Activated CD4-positive, alpha-beta T cell treated with anti-CD3 and anti-CD28 coated beads, Interleukin-2, Interleukin-4, amounts not matched to agents 100 ng/mL and 50 ng/mL, durations not matched to agents 16 hours and 8 hours (primary cell): ENCODE data around the gene DPH7.
"Not testable (repeated sequence)": the region's sequence is repeated elsewhere in the genome, so short reads cannot be mapped to it uniquely, and the experiment has no call there.

ENCODE experiments used
- DNase-seq: peaks from one replicate; pipeline ENCODE4 v3.0.0-alpha.2; 2020; ENCODE audit warnings: low spot score

The DPH7 gene

DNA sequence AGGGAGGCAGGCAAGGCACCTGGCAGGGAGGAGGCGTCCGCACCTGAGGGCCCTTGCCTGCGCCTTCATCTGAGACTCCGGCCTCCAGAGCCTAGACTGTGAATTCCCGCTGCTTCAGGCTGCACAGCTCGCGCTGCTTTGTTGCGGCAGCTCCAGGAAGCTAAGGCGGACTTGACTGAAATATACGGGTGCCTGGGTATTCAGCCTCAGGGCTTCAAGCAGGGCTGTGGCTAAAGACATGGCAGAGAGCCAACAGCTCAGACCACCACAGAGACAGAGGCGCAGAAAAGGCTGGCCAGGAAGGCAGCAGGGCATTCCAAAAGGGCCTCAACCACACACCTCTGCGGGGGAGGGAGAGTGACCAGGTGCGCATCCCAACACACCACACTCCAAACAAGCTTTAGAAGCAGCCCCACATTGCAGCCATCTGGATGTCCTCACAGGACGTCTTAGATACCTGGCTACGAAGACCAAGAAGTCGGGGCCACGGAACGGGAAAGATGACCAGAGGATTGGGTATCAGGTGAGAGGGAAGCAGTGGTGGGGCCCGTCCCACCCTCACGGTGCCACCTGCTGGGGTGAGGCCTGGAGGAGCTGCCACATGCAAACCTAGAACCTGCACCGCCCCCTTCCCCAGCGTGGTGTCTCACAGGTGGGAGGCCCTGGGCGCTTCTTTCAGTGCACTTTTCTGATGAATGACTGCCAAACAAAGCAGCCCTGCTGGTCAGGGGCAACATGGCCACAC is 1.7 kb upstream of the DPH7 start:
- no peak for DNase-seq

DNA sequence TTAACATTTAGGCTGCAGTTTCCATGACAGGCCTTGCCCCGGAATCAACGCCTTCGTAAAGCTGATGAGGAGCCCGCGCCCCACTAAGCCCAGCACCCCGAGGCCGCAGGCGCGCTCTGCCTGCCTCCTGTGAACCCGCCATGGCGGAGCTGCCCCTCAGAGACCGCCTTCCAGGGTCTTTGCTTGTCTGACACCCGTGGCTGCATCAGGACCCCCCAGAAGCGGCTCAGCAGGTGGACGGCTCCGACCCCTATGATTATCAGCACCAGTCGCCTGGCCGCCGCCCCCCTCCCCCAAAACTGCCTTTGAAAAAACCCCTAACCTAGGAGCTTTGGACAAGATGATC is 507 bp upstream of the DPH7 start:
- no peak for DNase-seq

DNA sequence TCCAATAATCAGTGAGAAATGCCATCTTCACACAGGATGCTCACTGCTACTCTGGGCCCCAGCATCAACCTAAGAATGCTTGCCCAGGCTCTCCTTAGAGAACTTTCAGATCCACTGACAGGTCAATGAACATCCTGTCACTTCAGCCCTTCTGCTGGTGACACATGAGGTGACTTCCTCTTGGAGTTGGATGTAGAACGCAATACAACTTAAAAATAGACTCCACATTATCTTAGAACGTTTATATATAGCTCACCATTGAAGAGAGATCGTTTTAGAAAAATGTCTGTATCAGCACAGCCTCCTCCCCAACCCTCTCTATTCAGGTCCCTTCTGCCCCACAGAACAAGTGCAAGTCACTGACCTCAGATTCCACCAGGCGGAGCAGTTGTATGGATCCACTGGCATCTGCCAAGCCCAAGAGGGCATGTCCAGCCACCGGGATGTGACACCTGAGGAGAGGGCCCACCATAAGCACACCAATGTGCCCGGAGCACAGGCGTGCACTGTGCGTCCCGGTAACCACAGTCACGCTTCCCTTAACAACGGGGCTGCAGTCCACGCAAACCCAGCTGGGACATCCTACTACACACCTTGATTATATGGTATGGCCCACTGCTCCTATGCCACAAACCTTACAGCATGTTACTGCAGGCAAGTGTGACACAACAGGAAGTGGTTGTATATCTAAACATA is 2.9 kb downstream of the DPH7 start:
- no peak for DNase-seq

DNA sequence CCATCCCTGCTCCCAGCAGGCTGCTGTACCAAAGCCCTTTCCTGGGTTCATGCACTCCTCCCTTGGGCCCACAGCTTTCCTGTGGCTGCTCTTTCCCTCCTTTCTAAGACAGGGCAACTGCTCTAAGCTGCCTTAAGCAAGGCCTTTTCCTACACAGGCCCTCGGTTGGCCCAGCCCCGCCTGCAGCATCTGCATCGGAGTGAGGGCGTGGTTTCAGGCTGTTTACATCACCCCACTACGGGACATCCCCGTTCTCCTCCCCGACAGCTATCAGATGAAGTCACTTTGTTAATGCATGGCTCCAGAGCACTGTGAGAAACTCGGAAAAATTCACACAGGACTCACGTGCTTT is 3.4 kb downstream of the DPH7 start:
- DNase-seq = no peak

DNA sequence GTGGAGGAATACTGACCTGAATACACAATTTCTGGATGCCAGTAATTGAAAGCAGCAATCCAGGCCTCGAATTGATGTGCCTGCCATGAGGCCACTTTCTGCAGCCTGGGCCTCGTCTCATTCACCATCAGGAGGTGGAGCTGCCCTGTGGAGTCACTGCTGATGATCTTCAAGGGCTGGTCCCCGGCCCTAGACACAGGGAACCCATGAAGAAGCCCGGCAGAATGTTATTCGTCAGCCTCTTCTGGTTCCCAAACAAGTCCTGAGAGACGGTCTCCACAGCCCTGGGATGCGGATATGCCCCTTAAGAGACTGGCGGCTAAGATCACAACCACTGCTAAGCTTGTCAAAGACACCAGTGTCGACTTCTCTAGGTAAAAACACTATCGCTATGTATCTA is 4.5 kb downstream of the DPH7 start:
- DNase-seq = no peak

DNA sequence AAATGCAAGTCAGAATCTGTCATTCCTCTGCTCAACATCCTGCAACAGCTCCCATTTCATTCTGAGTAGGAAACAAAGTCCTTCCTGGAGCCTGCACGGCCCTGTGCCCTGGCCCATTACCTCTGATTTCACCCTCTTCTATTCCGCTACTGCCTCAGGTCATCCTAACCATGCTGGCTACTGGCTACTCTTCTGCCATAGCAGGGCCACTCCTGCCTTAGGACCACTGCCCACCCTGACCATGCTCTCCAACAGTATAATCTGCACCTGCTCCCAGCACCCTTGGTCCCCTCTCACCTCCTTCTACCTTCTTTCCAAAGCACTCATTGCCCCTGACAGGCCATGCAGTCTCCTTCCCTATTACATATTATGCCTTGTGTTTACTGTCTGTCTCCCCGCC is 8.2 kb downstream of the DPH7 start:
- DNase-seq = no peak

DNA sequence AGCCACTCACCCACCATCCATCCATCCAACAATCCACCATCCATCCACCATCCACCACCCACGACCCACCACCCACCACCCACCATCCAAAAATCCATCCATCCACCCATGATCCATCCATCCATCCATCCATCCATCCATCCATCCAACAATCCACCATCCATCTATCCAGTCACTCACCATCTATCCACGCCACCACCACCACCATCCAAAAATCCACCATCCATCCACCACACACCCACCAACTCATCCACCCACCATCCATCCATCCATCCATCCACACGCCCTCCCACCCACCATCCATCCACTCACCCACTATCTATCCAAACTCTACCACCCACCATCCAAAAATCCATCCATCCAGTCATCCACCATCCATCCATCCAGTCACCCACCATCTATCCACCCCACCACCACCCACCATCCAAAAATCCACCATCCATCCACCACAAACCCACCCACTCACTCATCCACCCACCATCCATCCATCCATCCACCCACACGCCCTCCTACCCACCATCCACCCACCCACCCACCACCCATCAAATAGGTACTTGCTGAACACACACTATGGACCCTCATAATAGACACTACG is 9.0 kb downstream of the DPH7 start:
- no peak for DNase-seq

DNA sequence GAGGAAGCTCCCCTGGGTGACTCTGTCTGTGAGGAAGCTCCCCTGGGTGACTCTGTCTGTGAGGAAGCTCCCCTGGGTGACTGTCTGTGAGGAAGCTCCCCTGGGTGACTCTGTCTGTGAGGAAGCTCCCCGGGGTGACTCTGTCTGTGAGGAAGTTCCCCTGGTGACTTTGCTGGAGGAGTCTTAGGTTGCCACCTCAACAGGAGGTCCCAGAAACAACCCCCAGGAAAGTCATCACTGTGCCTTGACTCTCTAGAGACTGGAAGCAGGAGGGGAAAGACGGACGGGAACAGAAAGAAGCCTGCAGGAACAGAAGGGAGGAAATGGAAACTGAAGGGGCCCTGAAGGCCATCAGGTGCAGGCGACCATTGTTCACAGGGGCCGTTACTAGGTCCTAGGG is 10.3 kb downstream of the DPH7 start:
- not testable (repeated sequence) for DNase-seq

DNA sequence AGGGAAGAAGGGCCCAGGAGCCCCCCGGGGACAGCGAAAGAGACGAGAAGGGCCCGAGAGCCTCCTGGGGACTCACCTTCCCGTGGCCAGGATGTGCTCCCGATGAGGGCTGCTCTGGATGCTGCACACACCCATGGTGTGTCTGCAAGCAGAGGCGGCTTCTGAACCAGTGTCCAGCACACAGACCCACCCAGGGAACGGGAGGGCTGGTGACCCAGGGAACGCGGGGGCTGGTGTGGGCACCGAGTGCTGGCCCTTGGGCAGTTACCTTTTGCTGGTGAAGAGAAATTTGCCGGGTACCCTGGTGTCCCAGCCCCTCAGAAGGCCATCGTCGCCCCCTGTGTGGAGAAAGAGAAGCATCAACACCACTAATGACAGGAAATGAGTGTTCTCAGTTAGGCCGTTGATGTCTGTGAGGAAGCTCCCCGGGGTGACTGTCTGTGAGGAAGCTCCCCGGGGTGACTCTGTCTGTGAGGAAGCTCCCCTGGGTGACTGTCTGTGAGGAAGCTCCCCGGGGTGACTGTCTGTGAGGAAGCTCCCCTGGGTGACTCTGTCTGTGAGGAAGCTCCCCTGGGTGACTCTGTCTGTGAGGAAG is 13.8 kb downstream of the DPH7 start:
- no peak for DNase-seq

DNA sequence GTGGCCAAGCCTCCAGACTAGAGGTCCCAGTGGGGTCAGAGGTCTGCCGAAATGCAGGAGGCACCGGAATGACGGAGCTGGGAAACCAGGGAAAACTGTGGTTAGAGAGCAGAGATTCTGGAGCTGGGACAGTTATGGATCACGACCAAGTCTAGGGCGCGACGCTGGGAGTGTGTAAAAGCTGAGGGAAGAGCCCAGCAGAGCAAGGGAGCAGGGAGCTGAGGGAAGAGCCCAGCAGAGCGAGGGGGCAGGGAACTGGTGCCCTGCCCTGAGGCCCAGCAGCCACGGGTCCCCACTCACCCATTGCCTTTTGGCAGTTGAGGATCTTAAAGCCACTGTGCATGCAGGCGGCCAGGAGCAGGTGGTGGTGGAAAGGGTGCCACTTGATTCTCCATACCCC is 14.6 kb downstream of the DPH7 start:
- DNase-seq = no peak

DNA sequence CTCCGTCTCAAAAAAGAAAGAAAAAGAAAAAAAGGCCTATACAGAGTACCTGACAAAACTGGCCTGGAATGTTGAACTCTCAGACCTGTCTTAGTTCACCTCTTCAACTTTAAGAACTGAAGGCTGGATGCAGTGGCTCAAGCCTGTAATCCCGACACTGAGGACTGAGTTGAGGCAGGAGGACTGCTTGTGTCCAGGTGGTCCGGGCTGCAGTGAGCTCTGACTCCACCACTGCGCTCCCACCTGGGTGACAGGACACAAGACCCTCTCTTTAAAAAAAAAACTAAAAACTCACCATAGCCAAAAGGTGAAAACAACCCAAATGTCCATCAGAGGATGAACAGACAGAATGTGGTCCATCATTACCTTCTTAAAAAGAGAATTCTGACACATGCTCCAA is 20.6 kb downstream of the DPH7 start:
- DNase-seq = no peak

DNA sequence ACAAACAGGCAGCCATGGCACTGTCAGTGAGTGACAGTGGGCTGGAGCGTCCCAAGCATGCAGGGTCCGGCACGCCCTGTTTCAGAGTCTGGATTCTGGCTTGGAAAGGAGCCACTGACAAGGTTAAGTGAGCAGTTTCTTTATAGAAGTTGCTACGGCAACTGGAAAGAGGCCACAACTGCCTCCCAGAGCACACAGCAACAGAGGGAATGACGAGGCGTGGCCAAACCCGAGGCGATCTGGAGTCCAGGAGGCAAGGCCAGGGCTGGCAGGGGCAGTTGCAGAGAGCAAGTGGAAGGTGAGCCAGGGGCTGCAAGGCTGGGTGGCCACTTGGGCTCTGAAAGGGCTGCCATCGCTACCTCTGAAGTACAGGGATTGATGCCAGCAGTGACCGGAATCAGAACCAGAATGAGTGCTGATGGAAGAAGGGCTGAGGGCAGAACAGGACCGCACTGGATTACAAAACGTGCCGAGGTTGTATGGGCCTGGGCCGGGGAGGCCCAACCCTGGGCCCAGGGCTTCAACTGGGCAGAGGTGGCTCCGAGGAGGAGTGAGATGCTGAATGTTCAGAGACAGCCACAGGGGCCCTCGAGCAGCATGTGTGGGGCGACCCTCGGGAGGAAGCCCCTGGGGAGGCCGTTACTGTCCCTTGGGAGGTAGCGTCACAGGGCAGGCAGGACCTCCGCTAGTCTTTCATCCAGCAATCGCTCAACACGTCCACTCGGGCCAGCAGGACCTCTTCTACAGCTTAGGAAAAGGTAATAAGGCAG is 22.5 kb downstream of the DPH7 start:
- DNase-seq = no peak

DNA sequence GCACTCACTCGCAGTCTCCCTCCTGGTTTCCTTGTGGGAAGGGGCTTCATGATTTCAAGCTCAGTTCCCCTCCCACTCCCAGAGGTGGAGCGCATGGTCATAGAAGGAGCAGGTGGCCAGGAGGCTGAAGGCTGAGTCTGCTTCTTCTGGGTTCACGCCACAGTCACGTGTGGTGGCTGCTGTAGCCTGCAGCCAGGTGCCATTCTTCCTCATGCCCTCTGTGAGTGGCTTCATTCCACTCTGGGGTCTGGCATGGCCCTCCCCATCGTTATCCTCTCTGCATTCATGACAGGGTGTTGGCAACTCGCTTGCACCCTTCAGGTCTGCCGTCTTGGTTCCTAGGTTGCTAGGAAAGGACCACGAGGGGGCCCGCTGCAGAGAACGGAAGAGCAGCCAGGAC is 23.5 kb downstream of the DPH7 start:
- DNase-seq = no peak

DNA sequence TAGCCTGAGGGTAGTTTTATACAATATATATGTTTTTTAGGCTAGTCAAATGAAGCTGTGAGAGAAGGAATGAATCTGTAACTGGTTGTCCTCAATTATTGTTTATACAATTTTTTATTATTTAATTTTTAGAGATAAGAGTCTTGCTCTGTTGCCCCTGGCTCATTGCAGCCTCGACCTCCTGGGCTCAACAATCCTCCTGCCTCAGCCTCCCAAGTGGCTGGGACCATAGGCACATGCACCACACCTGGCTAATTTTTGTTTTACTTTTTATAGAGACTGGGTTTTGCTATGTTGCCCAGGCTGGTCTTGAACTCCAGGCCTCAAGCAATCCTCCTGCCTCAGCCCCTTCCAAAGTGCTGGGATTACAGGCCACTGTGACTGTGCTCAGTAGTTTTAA is 24.4 kb downstream of the DPH7 start:
- DNase-seq = no peak

DNA sequence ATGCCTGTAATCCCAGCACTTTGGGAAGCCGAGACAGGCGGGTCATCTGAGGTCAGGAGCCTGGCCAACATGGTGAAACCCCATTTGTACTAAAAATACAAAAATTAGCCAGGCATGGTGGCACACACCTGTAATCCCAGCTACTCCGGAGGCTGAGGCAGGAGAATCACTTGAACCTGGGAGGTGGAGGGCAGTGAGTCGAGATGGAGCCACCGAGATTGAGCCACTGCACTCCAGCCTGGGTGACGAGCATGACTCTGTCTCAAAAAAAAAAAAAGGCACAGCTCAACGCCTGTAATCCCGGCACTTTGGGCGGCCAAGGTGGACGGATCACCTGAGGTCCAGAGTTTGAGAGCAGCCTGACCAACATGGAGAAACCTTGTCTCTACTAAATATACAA is 25.1 kb downstream of the DPH7 start:
- not testable (repeated sequence) for DNase-seq

DNA sequence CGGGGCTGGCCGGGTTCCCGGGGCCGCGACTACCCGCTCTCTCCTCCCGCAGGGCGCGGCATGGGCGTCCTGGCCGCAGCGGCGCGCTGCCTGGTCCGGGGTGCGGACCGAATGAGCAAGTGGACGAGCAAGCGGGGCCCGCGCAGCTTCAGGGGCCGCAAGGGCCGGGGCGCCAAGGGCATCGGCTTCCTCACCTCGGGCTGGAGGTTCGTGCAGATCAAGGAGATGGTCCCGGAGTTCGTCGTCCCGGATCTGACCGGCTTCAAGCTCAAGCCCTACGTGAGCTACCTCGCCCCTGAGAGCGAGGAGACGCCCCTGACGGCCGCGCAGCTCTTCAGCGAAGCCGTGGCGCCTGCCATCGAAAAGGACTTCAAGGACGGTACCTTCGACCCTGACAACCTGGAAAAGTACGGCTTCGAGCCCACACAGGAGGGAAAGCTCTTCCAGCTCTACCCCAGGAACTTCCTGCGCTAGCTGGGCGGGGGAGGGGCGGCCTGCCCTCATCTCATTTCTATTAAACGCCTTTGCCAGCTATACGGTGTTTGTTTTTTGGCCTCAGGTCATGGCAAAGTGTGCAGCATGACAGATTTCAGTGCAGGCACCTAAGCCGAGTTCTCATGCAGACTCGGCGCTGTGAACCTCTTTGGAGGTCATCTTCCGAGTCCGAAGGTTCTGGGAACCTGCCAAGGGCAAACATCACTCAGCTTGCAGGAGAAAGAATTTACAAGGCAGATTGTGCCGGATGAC is 26.5 kb downstream of the DPH7 start:
- peak; percentile 13 for DNase-seq

DNA sequence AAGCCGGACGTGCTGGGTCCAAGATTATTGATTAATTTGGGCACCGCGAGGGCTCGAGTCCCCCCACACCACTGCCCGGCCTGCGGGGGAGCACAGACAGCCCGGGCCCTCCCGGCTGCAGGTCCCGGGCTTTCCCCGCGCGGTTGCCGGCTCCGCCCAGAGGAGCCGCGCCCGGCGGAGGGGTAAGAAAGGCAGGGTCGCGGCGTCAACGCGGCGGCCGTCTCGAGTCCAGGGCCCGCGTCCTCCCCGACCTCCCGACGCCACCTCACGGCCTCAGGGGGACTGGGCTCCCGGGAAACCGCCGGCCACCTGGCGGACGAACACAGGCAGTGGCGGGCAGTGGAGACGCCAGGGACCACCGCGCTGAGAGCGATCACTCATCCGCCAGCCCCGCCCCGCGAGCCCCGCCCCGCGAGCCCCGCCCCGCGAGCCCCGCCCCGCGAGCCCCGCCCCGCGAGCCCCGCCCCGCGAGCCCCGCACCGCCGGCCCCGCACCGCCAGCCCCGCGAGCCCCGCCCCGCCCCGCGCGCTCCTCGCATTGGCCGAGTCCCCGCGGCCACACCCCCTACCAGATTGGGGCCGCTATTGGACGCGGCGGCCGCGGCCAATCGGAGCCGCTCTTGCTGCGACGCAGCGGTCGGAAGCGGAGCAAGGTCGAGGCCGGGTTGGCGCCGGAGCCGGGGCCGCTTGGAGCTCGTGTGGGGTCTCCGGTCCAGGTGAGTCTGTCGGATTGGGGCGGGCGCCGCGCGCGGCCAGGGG is 27.3 kb downstream of the DPH7 start, which contains the start of gene MRPL41:
Gene MRPL41 (plus strand): TSS at position 616 of the 758 bp plus-strand sequence. CDS start 203 bp downstream, outside the sequence.
- peak; percentile 89 for DNase-seq

DNA sequence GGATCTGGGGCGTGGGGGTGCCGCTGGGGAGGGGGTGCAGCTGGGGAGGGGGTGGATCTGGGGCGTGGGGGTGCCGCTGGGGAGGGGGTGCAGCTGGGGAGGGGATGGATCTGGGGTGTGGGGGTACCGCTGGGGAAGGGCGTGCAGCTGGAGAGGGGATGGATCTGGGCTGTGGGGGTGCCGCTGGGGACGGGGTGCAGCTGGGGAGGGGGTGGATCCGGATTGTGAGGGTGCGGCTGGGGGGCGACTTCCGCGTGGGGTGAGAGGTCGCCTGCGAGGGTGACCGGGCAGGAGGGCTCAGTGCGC is 27.8 kb downstream of the DPH7 start:
- not testable (repeated sequence) for DNase-seq

DNA sequence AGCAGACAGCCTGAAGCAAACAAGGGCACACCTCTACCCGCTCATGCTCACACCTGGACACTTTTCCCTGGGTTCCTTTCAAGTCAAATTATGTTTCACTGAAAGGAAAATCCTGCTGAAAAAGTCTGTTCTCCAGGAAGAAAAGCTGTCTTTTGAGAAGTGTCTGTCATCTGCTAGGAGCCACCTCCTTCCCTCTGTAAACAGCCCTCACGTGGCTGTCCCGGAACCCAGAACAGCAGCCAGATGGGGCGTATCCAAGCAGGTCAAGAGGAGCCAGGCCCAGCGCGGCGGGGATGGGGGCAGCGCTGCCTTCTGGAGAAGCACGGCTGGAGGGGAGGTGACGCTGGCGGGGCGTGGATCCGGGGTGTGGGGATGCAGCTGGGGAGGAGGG is 28.5 kb downstream of the DPH7 start, which contains the start of gene PNPLA7:
Gene PNPLA7 (minus strand): TSS at position 172 of the 391 bp plus-strand sequence. CDS start 205 bp downstream, outside the sequence.
- DNase-seq = peak; percentile 38

DNA sequence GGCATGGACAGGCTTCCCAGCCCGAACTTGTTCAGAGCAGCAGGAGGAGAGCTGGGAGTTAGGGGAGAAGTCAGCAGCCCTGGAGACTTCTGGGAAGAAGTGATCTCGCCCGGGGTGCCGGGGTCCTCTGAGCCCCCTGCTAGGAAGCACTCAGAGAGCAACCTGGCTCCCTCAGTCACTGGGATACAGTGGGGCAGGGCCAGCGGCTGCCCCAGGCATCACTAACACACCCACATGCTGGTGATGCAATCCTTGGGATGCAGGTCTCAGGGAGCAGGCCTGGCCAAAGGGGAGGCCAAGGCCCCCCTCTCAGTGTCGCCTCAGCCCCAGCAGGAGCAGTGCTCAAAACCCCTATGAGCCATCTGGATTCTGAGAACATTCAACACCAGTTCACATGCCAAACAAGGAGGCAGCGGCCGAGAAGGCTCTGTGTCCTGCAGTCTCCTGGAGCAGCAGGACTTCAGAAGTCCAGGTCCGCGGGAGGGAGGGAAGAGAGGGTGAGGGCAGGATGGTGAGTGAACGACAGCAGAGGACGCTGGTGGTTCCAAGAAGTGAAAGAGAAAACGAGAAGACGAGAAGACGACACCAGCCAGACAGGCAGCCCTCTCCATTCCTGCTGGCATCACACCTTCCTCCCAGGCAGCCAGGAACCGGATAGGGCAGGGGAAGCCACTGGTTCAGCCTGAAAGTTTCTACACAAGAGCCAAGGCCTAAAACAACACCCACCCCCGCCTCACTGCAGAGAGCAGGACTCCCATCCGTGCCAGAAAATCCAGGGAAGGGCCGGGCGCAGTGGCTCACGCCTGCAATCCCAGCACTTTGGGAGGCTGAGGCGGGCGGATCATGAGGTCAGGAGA is 30.8 kb downstream of the DPH7 start:
- no peak for DNase-seq
